T follicular helper cell (primary cell): Measurements from ENCODE around the gene TMEM245.
"Not testable (repeated sequence)": the region's sequence is repeated elsewhere in the genome, so short reads cannot be mapped to it uniquely, and the experiment has no call there.

Source experiments
- DNase-seq: peaks from one replicate; pipeline ENCODE4 v3.0.0-alpha.2; 2020; ENCODE audit warnings: low read depth

The TMEM245 gene

GRCh38 chr9:109132567-109133021 lies 12.8 kb upstream of the TMEM245 start:
- DNase-seq = no peak

GRCh38 chr9:109129470-109130197 lies 9.9 kb upstream of the TMEM245 start:
- DNase-seq = no peak

GRCh38 chr9:109126671-109127070 lies 6.9 kb upstream of the TMEM245 start:
- DNase-seq = not testable (repeated sequence)

GRCh38 chr9:109124121-109124520 lies 4.4 kb upstream of the TMEM245 start:
- DNase-seq = no peak

GRCh38 chr9:109122726-109123621 lies 3.2 kb upstream of the TMEM245 start:
- no peak for DNase-seq

- no peak for DNase-seq
These were observed 1.6 kb upstream of the TMEM245 start for GRCh38 chr9:109121232-109121796.

GRCh38 chr9:109120204-109120789 lies 550 bp upstream of the TMEM245 start:
- DNase-seq = no peak

- no peak for DNase-seq
These were observed 824 bp downstream of the TMEM245 start for GRCh38 chr9:109118808-109119438.

GRCh38 chr9:109117856-109118807 lies 1.6 kb downstream of the TMEM245 start:
- peak; percentile 33 for DNase-seq

- no peak for DNase-seq
These were observed 3.7 kb downstream of the TMEM245 start for GRCh38 chr9:109115931-109116526.

- no peak for DNase-seq
These were observed 5.1 kb downstream of the TMEM245 start for GRCh38 chr9:109114670-109115069.

- DNase-seq = no peak
These were observed 5.7 kb downstream of the TMEM245 start for GRCh38 chr9:109113892-109114609.

- DNase-seq = no peak
These were observed 6.5 kb downstream of the TMEM245 start for GRCh38 chr9:109113254-109113653.

- no peak for DNase-seq
These were observed 9.3 kb downstream of the TMEM245 start for GRCh38 chr9:109110329-109111021.

GRCh38 chr9:109109967-109110328 lies 9.8 kb downstream of the TMEM245 start:
- DNase-seq = no peak

- DNase-seq = no peak
These were observed 11.4 kb downstream of the TMEM245 start for GRCh38 chr9:109108318-109108717.

GRCh38 chr9:109107402-109108240 lies 12.1 kb downstream of the TMEM245 start:
- no peak for DNase-seq

- no peak for DNase-seq
These were observed 17.9 kb downstream of the TMEM245 start for GRCh38 chr9:109101810-109102209.
